Measurements from ENCODE around the gene LHPP. TPM values are rescaled to one million over a fixed set of nuclear protein-coding genes. Genes with fewer than 3 reads are reported as not detected.

LHPP gene
- polyA plus RNA-seq, 2 of the 4 experiments (the other 2 are of a cell fraction): 14.4 to 18.6 TPM

DNA sequence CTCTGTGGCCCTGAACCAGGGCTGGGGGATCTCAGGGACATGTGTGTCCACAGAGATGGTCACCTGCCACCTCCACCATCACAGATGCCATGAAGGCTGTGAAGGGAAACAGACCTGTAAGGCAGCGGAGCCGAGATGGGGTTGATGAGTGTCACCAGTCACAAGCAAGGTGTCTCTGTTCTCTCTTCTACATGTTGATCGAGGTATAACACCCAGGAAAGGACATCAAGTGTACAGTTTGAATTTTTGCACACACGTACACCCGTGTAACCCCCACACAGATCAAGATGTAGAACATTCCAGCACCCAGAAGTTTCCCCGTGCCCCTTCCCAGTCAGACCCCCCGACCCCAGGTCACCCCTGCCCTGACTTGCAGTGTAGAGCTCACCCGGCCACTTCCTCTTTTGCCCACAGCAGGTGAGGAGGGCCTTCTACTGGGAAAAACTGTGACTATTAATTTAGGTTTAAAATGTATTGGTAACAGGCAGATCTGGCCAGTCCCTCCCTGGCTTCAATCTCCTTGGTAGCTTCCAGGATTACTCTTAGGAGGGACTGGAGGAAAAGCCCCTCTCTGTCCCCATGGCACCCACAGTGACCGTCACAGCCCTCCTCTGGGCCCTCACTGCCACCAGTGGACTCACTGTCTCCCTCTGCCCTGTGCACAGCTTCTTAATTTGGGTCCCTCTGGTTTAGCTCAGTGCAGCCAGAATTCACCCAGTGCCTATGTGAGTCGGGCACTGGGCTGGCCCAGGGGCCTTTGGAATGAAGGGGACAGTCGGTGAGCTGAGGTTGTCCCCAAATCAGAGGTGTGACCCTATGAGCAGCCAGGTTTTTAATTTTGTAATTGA, 108.2 kb downstream of the LHPP start:
- CTCF ChIA-PET: no interaction called here
- ATAC-seq (no peak), FAIRE-seq (no peak), DNase-seq (ENCODE audit: low read depth in 1 of 2, low spot score in 1 of 2) (no peak)
- no peaks in the 10 kb centered on the region for H3K9me3 ChIP-seq
- H3K4me3 ChIP-seq: no peak overlapping the region
- POLR2A ChIA-PET: no interaction called here
- WGBS (ENCODE audit: missing lambda C conversion rate): 38% methylated on average over 11 of the region's 11 CpGs
- H3K4me2 ChIP-seq: no peak overlapping the region
- TF ChIP-seq RCOR1 (IDR thresholded peaks at IDR 0.05; ENCODE audit: low read depth, low read length) (no peak), CBX8 (IDR thresholded peaks at IDR 0.05) (no peak), CBX2 (IDR thresholded peaks at IDR 0.05; ENCODE audit: borderline replicate concordance, low read depth) (no peak), MAFK (IDR thresholded peaks at IDR 0.05; ENCODE audit: partially characterized antibody) (no peak), HEYL (CRISPR knock-in tag; IDR thresholded peaks at IDR 0.05) (no peak), EHF (CRISPR knock-in tag; IDR thresholded peaks at IDR 0.05) (no peak), CEBPB (IDR thresholded peaks at IDR 0.05) (no peak), TP53 (CRISPR knock-in tag; IDR thresholded peaks at IDR 0.05) (no peak), MYC (IDR thresholded peaks at IDR 0.05; ENCODE audit: borderline replicate concordance, low read length) (no peak), EP300 (IDR thresholded peaks at IDR 0.05) (no peak), TFCP2L1 (CRISPR knock-in tag; IDR thresholded peaks at IDR 0.05) (no peak), HOXB5 (CRISPR knock-in tag; IDR thresholded peaks at IDR 0.05) (no peak), NR3C1 (IDR thresholded peaks at IDR 0.05) (no peak), ZNF302 (CRISPR knock-in tag; IDR thresholded peaks at IDR 0.05) (no peak)
- TF ChIP-seq, protein P1, sequence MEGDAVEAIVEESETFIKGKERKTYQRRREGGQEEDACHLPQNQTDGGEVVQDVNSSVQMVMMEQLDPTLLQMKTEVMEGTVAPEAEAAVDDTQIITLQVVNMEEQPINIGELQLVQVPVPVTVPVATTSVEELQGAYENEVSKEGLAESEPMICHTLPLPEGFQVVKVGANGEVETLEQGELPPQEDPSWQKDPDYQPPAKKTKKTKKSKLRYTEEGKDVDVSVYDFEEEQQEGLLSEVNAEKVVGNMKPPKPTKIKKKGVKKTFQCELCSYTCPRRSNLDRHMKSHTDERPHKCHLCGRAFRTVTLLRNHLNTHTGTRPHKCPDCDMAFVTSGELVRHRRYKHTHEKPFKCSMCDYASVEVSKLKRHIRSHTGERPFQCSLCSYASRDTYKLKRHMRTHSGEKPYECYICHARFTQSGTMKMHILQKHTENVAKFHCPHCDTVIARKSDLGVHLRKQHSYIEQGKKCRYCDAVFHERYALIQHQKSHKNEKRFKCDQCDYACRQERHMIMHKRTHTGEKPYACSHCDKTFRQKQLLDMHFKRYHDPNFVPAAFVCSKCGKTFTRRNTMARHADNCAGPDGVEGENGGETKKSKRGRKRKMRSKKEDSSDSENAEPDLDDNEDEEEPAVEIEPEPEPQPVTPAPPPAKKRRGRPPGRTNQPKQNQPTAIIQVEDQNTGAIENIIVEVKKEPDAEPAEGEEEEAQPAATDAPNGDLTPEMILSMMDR (IDR thresholded peaks at IDR 0.05): no peak
- TF ChIP-seq, protein P2, sequence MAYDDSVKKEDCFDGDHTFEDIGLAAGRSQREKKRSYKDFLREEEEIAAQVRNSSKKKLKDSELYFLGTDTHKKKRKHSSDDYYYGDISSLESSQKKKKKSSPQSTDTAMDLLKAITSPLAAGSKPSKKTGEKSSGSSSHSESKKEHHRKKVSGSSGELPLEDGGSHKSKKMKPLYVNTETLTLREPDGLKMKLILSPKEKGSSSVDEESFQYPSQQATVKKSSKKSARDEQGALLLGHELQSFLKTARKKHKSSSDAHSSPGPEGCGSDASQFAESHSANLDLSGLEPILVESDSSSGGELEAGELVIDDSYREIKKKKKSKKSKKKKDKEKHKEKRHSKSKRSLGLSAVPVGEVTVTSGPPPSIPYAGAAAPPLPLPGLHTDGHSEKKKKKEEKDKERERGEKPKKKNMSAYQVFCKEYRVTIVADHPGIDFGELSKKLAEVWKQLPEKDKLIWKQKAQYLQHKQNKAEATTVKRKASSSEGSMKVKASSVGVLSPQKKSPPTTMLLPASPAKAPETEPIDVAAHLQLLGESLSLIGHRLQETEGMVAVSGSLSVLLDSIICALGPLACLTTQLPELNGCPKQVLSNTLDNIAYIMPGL (CRISPR knock-in tag; IDR thresholded peaks at IDR 0.05; ENCODE audit: borderline replicate concordance): no peak
- TF ChIP-seq, protein P3, sequence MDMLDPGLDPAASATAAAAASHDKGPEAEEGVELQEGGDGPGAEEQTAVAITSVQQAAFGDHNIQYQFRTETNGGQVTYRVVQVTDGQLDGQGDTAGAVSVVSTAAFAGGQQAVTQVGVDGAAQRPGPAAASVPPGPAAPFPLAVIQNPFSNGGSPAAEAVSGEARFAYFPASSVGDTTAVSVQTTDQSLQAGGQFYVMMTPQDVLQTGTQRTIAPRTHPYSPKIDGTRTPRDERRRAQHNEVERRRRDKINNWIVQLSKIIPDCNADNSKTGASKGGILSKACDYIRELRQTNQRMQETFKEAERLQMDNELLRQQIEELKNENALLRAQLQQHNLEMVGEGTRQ (IDR thresholded peaks at IDR 0.05): no peak
- no peaks in the 10 kb centered on the region for H3K4me1 ChIP-seq
- no peak overlapping the region for H3K27ac ChIP-seq

DNA sequence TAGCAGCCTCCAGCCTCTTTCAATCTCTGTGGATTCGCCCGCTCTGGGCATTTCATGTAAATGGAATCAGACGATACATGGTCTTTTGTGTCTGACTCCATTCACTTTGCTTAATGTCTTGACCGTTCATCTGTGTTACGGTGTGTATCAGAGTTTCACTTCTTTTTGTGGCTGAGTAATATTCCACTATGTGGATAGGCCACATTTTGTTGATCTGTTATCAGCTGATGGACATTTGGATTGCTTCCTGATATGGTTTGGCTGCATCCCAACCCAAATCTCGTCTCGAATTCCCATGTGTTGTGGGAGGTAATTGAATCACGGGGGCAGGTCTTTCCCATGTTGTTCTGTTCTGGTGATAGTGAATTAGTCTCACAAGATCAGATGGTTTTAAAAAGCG, 109.0 kb downstream of the LHPP start:
- Histone ChIP-seq H3K4me3 (no peak overlapping the region), H3K9me3 (no peaks in the 10 kb centered on the region), H3K4me1 (no peaks in the 10 kb centered on the region), H3K4me2 (no peak overlapping the region), H3K27ac (no peak overlapping the region)
- 73% methylated on average over 9 of the region's 9 CpGs for WGBS (ENCODE audit: missing lambda C conversion rate)
- FAIRE-seq (no peak), DNase-seq (ENCODE audit: low read depth in 1 of 2, low spot score in 1 of 2) (no peak), ATAC-seq (no peak)
- no peak for TF ChIP-seq KDM1A (IDR thresholded peaks at IDR 0.05; ENCODE audit: low read depth)
- TF ChIP-seq, protein P4, sequence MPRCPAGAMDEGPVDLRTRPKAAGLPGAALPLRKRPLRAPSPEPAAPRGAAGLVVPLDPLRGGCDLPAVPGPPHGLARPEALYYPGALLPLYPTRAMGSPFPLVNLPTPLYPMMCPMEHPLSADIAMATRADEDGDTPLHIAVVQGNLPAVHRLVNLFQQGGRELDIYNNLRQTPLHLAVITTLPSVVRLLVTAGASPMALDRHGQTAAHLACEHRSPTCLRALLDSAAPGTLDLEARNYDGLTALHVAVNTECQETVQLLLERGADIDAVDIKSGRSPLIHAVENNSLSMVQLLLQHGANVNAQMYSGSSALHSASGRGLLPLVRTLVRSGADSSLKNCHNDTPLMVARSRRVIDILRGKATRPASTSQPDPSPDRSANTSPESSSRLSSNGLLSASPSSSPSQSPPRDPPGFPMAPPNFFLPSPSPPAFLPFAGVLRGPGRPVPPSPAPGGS (IDR thresholded peaks at IDR 0.05): no peak
- TF ChIP-seq, protein P5, sequence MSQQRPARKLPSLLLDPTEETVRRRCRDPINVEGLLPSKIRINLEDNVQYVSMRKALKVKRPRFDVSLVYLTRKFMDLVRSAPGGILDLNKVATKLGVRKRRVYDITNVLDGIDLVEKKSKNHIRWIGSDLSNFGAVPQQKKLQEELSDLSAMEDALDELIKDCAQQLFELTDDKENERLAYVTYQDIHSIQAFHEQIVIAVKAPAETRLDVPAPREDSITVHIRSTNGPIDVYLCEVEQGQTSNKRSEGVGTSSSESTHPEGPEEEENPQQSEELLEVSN (IDR thresholded peaks at IDR 0.05; ENCODE audit: borderline replicate concordance, low read depth): no peak
- TF ChIP-seq FOSL2 (IDR thresholded peaks at IDR 0.05): no peak
- no peak for TF ChIP-seq FOSL2 (CRISPR knock-in tag; IDR thresholded peaks at IDR 0.05)
- TF ChIP-seq, protein P6, sequence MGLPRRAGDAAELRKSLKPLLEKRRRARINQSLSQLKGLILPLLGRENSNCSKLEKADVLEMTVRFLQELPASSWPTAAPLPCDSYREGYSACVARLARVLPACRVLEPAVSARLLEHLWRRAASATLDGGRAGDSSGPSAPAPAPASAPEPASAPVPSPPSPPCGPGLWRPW (IDR thresholded peaks at IDR 0.05): no peak
- no peak for TF ChIP-seq ZC3H11A (IDR thresholded peaks at IDR 0.05)
- TF ChIP-seq MAZ (IDR thresholded peaks at IDR 0.05; ENCODE audit: borderline replicate concordance, low read depth, low read length): no peak
- no peak for TF ChIP-seq POLR2AphosphoS2 (conservative IDR thresholded peaks at IDR 0.05; ENCODE audit: low read length)
- no peak for TF ChIP-seq RARB (CRISPR knock-in tag; IDR thresholded peaks at IDR 0.05)
- no peak for TF ChIP-seq SREBF2 (IDR thresholded peaks at IDR 0.05)
- TF ChIP-seq, protein P7, sequence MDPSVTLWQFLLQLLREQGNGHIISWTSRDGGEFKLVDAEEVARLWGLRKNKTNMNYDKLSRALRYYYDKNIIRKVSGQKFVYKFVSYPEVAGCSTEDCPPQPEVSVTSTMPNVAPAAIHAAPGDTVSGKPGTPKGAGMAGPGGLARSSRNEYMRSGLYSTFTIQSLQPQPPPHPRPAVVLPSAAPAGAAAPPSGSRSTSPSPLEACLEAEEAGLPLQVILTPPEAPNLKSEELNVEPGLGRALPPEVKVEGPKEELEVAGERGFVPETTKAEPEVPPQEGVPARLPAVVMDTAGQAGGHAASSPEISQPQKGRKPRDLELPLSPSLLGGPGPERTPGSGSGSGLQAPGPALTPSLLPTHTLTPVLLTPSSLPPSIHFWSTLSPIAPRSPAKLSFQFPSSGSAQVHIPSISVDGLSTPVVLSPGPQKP (IDR thresholded peaks at IDR 0.05; ENCODE audit: low read depth, low read length): no peak
- TF ChIP-seq GATA3 (IDR thresholded peaks at IDR 0.05; ENCODE audit: borderline replicate concordance): no peak
- TF ChIP-seq RNF2 (IDR thresholded peaks at IDR 0.05; ENCODE audit: borderline replicate concordance, low read depth): no peak
- no peak for TF ChIP-seq FOXS1 (CRISPR knock-in tag; IDR thresholded peaks at IDR 0.05)
- ChIA-PET POLR2A (no interaction called here), CTCF (no interaction called here)
